ENCODE data around the gene GORASP1. TPM values are rescaled to one million over a fixed set of nuclear protein-coding genes. Genes with fewer than 3 reads are reported as not detected.

Gene GORASP1
- total RNA-seq (10 to 100 TPM; 11.8 to 39.4 TPM), polyA plus RNA-seq (10 to 100 TPM; 13.4 to 25.3 TPM)

- H3K4me1 ChIP-seq (ENCODE audit: control insufficient read depth in 4 of 4, insufficient read depth in 4 of 4, low read length in 3 of 4), result peaks cover 2 to 30% (median 20%) of the 10 kb centered on the region in 4 donors
Observed at GRCh38 chr3:39107388-39108199, at the start of gene GORASP1, which contains the start of gene TTC21A. Gene GORASP1, minus strand, starts transcription at chr3:39107627. Its CDS starts 86 bp downstream, at chr3:39107541. Gene TTC21A, plus strand, starts transcription at chr3:39107680. Its CDS starts 158 bp downstream, at chr3:39107838.

DNA sequence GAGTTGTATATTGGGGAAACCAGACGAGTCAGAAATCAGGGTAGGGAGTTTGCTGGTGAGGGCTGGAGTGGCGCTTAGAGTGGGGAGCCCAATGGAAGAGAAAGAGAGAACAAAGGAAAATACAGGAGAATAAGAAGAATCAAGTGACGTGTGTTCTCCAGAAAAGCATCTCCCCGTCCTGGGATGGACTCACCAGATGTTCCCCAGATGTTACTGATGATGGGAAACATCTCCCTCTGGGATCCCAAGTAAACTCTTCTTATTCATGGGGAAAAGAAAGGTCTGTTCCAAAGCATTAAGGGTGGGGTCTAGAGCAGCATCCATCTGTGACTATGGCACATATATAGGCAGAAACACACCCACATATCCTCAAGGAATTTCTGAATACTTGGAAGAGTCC, 49.0 kb upstream of the GORASP1 start:
- no peaks in the 10 kb centered on the region for H3K27me3 ChIP-seq (ENCODE audit: control insufficient read depth in 4 of 4, insufficient read depth in 4 of 4, low read length in 3 of 4)
- no peak for DNase-seq (ENCODE audit: low spot score)
- TF ChIP-seq MAX (IDR thresholded peaks at IDR 0.05) (no peak), ATF3 (IDR thresholded peaks at IDR 0.05) (no peak), FOXA1 (IDR thresholded peaks at IDR 0.05) (no peak), NR2F2 (IDR thresholded peaks at IDR 0.05) (no peak)
- H3K4me1 ChIP-seq (ENCODE audit: control insufficient read depth in 4 of 4, insufficient read depth in 4 of 4, low read length in 3 of 4), result peaks cover 6 to 35% (median 12%) of the 10 kb centered on the region in 4 donors
- no peak overlapping the region for H3K4me3 ChIP-seq (ENCODE audit: low read depth in 1 of 3, low read length in 3 of 3)
- 93% methylated on average over 4 of the region's 4 CpGs for WGBS
- H3K36me3 ChIP-seq (ENCODE audit: control insufficient read depth in 4 of 4, insufficient read depth in 3 of 4, low read depth in 1 of 4, low read length in 3 of 4), result no peaks in the 10 kb centered on the region
- no peaks in the 10 kb centered on the region for H3K9me3 ChIP-seq (ENCODE audit: control insufficient read depth in 4 of 4, low read length in 3 of 4)
- H3K9ac ChIP-seq (ENCODE audit: low read depth in 1 of 2, low read length in 2 of 2), result no peak overlapping the region
- no peak overlapping the region for H3K27ac ChIP-seq (ENCODE audit: low read depth in 1 of 2, low read length in 2 of 2)

More at GRCh38 chr3:39107388-39108199, at the start of gene GORASP1, which contains the start of gene TTC21A:
- TF ChIP-seq TAF1 (conservative IDR thresholded peaks at IDR 0.05), result peak; percentile 26
- peak in 1 of 2 donors; percentile 14 for TF ChIP-seq HNF4A (conservative IDR thresholded peaks at IDR 0.05)
- no peak for TF ChIP-seq ATF3 (IDR thresholded peaks at IDR 0.05)
- TF ChIP-seq, protein P1, sequence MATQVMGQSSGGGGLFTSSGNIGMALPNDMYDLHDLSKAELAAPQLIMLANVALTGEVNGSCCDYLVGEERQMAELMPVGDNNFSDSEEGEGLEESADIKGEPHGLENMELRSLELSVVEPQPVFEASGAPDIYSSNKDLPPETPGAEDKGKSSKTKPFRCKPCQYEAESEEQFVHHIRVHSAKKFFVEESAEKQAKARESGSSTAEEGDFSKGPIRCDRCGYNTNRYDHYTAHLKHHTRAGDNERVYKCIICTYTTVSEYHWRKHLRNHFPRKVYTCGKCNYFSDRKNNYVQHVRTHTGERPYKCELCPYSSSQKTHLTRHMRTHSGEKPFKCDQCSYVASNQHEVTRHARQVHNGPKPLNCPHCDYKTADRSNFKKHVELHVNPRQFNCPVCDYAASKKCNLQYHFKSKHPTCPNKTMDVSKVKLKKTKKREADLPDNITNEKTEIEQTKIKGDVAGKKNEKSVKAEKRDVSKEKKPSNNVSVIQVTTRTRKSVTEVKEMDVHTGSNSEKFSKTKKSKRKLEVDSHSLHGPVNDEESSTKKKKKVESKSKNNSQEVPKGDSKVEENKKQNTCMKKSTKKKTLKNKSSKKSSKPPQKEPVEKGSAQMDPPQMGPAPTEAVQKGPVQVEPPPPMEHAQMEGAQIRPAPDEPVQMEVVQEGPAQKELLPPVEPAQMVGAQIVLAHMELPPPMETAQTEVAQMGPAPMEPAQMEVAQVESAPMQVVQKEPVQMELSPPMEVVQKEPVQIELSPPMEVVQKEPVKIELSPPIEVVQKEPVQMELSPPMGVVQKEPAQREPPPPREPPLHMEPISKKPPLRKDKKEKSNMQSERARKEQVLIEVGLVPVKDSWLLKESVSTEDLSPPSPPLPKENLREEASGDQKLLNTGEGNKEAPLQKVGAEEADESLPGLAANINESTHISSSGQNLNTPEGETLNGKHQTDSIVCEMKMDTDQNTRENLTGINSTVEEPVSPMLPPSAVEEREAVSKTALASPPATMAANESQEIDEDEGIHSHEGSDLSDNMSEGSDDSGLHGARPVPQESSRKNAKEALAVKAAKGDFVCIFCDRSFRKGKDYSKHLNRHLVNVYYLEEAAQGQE (IDR thresholded peaks at IDR 0.05), result peak; percentile 34
- TF ChIP-seq JUND (IDR thresholded peaks at IDR 0.05), result no peak
- TF ChIP-seq RAD21 (IDR thresholded peaks at IDR 0.05), result peak in 1 of 2 donors; percentile 17
- Histone ChIP-seq H3K4me3 (ENCODE audit: low read depth in 1 of 3, low read length in 3 of 3) (peak within 1 kb of the TSS; percentile 55 to 87 (median 81)), H3K9me3 (ENCODE audit: control insufficient read depth in 4 of 4, low read length in 3 of 4) (no peaks in the 10 kb centered on the region), H3K27ac (ENCODE audit: low read depth in 1 of 2, low read length in 2 of 2) (peak within 1 kb of the TSS; percentile 82 to 91), H3K27me3 (ENCODE audit: control insufficient read depth in 4 of 4, insufficient read depth in 4 of 4, low read length in 3 of 4) (no peaks in the 10 kb centered on the region), H3K9ac (ENCODE audit: low read depth in 1 of 2, low read length in 2 of 2) (peak within 1 kb of the TSS; percentile 50 to 73), H3K36me3 (ENCODE audit: control insufficient read depth in 4 of 4, insufficient read depth in 3 of 4, low read depth in 1 of 4, low read length in 3 of 4) (no peaks in the 10 kb centered on the region)
- under 1% methylated on average over 74 of the region's 74 CpGs for WGBS
- peak; percentile 84 for DNase-seq (ENCODE audit: low spot score)

GRCh38 chr3:39154280-39155021, 47.0 kb upstream of the GORASP1 start:
- H3K36me3 ChIP-seq (ENCODE audit: control insufficient read depth in 4 of 4, insufficient read depth in 3 of 4, low read depth in 1 of 4, low read length in 3 of 4), result peaks cover 0 to 2% (median 0%) of the 10 kb centered on the region in 4 donors
- peak overlapping the region; percentile 23 to 83 (median 29) for H3K4me3 ChIP-seq (ENCODE audit: low read depth in 1 of 3, low read length in 3 of 3)
- no peaks in the 10 kb centered on the region for H3K9me3 ChIP-seq (ENCODE audit: control insufficient read depth in 4 of 4, low read length in 3 of 4)
- H3K4me1 ChIP-seq (ENCODE audit: control insufficient read depth in 4 of 4, insufficient read depth in 4 of 4, low read length in 3 of 4), result peaks cover 14 to 45% (median 29%) of the 10 kb centered on the region in 4 donors
- WGBS, result 59% methylated on average over 18 of the region's 18 CpGs
- DNase-seq (ENCODE audit: low spot score), result no peak
- H3K27ac ChIP-seq (ENCODE audit: low read depth in 1 of 2, low read length in 2 of 2), result peak overlapping the region; percentile 33 to 83
- H3K27me3 ChIP-seq (ENCODE audit: control insufficient read depth in 4 of 4, insufficient read depth in 4 of 4, low read length in 3 of 4), result no peaks in the 10 kb centered on the region
- no peak overlapping the region for H3K9ac ChIP-seq (ENCODE audit: low read depth in 1 of 2, low read length in 2 of 2)
- TF ChIP-seq, protein P1 (IDR thresholded peaks at IDR 0.05), result no peak
- TF ChIP-seq NR2F2 (IDR thresholded peaks at IDR 0.05), result no peak
- no peak for TF ChIP-seq CTCF (IDR thresholded peaks at IDR 0.05; ENCODE audit: low read depth, low read length, missing input control)
- no peak for TF ChIP-seq FOXA1 (IDR thresholded peaks at IDR 0.05)
- TF ChIP-seq SP1 (IDR thresholded peaks at IDR 0.05), result no peak
- peak; percentile 52 for TF ChIP-seq YY1 (IDR thresholded peaks at IDR 0.05)
- no peak for TF ChIP-seq HNF4G (IDR thresholded peaks at IDR 0.05)
- TF ChIP-seq TAF1 (conservative IDR thresholded peaks at IDR 0.05), result no peak
- no peak for TF ChIP-seq FOXA2 (IDR thresholded peaks at IDR 0.05)
